ENCODE measurements around the gene RNU1-4. TPM values are rescaled to one million over a fixed set of nuclear protein-coding genes. Genes with fewer than 3 reads are reported as not detected.
"Not testable (repeated sequence)": the region's sequence is repeated elsewhere in the genome, so short reads cannot be mapped to it uniquely, and the experiment has no call there.

Gene RNU1-4
- total and polyA plus RNA-seq, 2 of the 13 experiments (the other 11 are each of a cell fraction or from before 2014, with no cell fraction given): under 0.01 to 11,018 TPM

- TF ChIP-seq HNRNPUL1 (IDR thresholded peaks at IDR 0.05; ENCODE audit: low read depth, low read length): peak; percentile 52; the same call in 1 of the 2 replicates
- peak; percentile 63; the same call in 1 of the 2 replicates for TF ChIP-seq MIER3 (CRISPR knock-in tag; IDR thresholded peaks at IDR 0.05; ENCODE audit: borderline replicate concordance)
- TF ChIP-seq ZBTB43 (CRISPR knock-in tag; conservative IDR thresholded peaks at IDR 0.05): 0 out of 2 replicates have a peak, but pooled peaks have one; percentile 22
- 0 out of 2 replicates have a peak, but pooled peaks have one; percentile 37 for TF ChIP-seq MAX (IDR thresholded peaks at IDR 0.05)
- TF ChIP-seq BRD4 (CRISPR knock-in tag; IDR thresholded peaks at IDR 0.05): peak; percentile 72; the same call in 1 of the 2 replicates
- peak; percentile 53; the same call in 1 of the 2 replicates for TF ChIP-seq NCOA2 (CRISPR knock-in tag; IDR thresholded peaks at IDR 0.05)
- peak; percentile 52; the same call in 1 of the 2 replicates for TF ChIP-seq ZBTB7B (CRISPR knock-in tag; IDR thresholded peaks at IDR 0.05)
- TF ChIP-seq ZNF44 (CRISPR knock-in tag; IDR thresholded peaks at IDR 0.05): 0 out of 2 replicates have a peak, but pooled peaks have one; percentile 33
- TF ChIP-seq GMEB2 (CRISPR knock-in tag; IDR thresholded peaks at IDR 0.05; ENCODE audit: low read depth): peak; percentile 17; the same call in 1 of the 2 replicates
- TF ChIP-seq HMG20A (CRISPR knock-in tag; IDR thresholded peaks at IDR 0.05; ENCODE audit: borderline replicate concordance): peak; percentile 49; the same call in 1 of the 2 replicates
- peak; percentile 32; the same call in 1 of the 2 replicates for TF ChIP-seq GATA4 (IDR thresholded peaks at IDR 0.05; ENCODE audit: borderline replicate concordance, low read depth)
- not testable (repeated sequence) for TF ChIP-seq MAZ (IDR thresholded peaks at IDR 0.05; ENCODE audit: borderline replicate concordance, low read depth, low read length)
- TF ChIP-seq MAZ (CRISPR knock-in tag; IDR thresholded peaks at IDR 0.05; ENCODE audit: low read depth): 0 out of 2 replicates have a peak, but pooled peaks have one; percentile 42
- peak; percentile 44; the same call in 1 of the 2 replicates for TF ChIP-seq HOXA3 (CRISPR knock-in tag; IDR thresholded peaks at IDR 0.05)
- 0 out of 2 replicates have a peak, but pooled peaks have one; percentile 25 for TF ChIP-seq ZGPAT (CRISPR knock-in tag; IDR thresholded peaks at IDR 0.05)
- TF ChIP-seq ZNF781 (CRISPR knock-in tag; IDR thresholded peaks at IDR 0.05; ENCODE audit: borderline replicate concordance, not compliant biosample characterization): peak; percentile 70
- TF ChIP-seq TCF7 (IDR thresholded peaks at IDR 0.05; ENCODE audit: low read depth): peak; percentile 38; the same call in 1 of the 2 replicates
- peak; percentile 17; the same call in 1 of the 2 replicates for TF ChIP-seq HDAC2 (CRISPR knock-in tag; IDR thresholded peaks at IDR 0.05)
- TF ChIP-seq RBFOX2 (IDR thresholded peaks at IDR 0.05; ENCODE audit: low read depth, low read length): peak; percentile 51
These were observed 24.7 kb downstream of the RNU1-4 start (continued) for GRCh38 chr1:16764820-16765655.
